DMS79 treated with DMSO at 0.1 percent for 48 hours (cell line): Measurements from ENCODE around the gene SNRNP48.

ENCODE experiments used
- DNase-seq: peaks from one replicate; lab custom pipeline; 2025; lab: John Stamatoyannopoulos, UW

SNRNP48 gene

GRCh38 chr6:7593229-7593628, 3.2 kb downstream of the SNRNP48 start:
- no peak for DNase-seq

DNA sequence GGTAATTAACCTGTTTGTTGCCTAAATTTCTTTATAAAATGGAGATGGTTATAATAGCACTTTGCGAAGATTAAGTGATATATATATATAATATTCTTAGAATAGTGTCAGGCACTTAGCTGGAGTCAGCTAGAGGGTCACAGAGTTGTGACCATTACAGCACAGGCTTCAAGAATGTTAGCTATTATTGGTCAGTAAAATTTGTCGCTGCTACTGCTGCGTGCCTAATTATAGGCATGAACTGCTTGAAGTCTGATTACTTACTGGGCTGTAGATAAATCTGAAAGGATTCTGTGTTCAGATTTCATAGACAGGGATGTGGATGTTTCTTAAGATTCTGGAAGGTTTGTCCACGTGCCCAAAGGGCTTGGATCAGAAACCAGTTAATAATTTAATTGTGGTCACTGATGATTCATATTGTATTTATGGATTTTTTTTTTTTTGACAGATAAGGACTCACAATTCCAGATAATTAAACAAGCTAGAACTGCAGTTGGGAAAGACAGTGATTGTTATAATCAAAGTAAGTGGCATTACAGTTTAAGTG, 4.7 kb downstream of the SNRNP48 start:
- no peak for DNase-seq

DNA sequence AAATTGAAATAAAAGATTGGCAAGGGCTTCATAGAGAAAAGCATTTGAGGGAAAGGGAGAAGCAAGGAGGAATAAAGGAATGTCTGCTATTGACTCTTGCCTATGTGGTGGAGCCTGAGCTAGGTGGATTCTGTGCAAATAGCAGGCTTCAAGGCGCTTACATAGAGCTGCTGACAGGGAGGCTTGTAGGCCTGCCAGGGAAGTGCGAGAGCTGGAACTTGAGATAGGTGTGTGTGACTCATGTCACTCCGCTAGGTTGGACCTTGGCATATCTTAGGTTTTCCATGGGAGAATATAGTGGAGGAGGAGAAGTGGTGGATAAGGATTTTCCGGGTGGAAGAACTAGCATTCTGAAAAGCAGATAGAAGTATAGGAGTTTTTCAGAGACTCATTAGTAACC, 14.0 kb downstream of the SNRNP48 start:
- DNase-seq, result no peak

- no peak for DNase-seq
Observed at GRCh38 chr6:7604506-7604905, 14.5 kb downstream of the SNRNP48 start.

DNA sequence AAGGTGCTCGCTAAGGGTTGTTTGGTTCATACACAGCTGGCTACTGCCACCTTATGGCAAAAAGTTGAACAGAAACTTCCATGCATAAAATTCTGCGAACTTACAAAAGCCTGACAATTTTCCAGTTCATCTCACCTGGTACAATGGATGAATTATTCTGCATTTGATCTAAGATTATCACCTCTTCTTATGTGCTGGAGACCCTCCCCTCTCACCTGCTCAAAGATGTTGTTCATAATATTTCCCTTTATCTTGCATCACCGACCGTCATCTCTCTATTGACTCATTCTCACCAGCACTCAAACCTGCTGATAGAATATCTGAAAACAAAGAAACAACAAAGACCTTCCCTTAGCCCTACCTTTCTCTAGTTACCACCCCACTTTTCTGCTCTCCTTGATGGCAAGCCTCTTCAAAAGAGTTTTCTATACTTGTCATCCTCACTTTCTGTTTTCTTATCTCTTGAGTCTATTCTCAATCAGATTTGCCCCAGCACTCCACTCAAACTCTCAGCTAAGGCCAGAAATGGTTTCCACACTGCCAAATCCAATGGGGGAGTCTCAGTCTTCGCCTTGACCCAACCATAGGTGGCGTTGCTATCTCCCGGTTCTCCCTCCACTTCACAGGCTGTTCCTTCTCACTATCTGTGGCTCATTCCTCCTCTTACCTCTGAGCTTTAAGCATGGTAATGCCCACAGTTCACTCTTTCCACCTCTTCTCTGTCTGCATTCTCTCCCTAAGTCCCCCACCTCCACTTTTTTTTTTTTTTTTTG, 25.8 kb downstream of the SNRNP48 start:
- peak; percentile 5 for DNase-seq

- peak; percentile 57 for DNase-seq
Observed at GRCh38 chr6:7617801-7618764, 28.1 kb downstream of the SNRNP48 start.

DNA sequence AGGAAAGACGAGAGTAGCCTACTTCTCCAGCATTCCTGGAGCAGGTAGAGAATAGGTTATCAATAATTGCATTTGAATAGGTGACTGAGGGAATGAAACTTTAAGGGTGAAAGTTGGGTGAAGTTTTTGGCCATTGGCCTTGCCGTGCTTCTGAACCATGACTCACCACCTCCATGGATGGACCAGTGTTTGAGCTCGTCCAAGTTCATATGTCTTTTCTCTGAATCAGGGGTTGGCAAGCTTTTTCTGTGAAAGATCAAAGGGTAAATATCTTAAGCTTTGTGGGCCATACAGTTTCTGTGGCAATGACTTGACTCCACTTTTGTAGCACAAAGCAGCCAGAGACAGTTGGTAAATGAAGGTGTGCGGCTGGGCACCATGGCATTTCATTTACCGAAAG, 31.8 kb downstream of the SNRNP48 start:
- DNase-seq, result no peak

DNA sequence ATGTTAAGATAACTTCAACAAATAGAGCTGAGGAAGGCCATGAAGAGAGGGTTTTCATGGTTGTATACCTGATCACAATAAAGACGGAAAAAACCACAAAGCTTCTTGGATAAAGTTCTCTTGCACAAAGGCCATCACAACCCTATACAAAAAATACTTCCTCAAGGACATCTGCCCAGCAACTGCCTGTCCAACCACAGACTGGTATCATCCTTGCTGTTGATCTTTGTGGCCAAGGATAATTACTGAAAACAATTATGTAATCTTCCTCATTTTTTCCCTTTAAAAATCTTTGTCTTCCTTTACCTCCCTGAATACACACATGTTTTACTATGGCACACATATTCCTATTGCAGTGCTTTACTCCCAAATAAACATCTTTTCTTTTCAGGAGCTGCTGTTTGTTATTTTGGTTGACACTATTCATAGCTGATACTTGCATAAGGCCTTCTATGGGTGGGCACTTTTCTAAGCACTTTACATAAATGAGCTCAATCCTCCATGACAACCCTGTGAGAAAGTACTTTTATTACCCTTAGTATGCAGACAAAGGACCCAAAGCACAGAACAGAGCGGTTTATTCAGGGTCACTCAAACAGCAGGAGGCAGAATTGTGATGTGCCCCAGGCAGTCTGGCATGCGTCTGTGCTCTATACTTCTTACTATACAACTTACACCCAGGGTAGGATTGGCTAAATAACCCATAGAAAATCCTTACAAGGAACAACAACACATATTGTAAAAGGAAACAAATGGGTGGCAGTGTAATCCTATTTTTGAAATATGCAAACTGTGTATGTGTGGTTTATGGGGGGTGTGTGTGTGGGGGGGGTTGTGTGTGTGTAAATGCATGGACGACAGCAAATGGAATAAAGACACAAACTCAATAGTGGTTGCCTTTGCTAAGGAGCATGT, 35.1 kb downstream of the SNRNP48 start:
- DNase-seq, result no peak

DNA sequence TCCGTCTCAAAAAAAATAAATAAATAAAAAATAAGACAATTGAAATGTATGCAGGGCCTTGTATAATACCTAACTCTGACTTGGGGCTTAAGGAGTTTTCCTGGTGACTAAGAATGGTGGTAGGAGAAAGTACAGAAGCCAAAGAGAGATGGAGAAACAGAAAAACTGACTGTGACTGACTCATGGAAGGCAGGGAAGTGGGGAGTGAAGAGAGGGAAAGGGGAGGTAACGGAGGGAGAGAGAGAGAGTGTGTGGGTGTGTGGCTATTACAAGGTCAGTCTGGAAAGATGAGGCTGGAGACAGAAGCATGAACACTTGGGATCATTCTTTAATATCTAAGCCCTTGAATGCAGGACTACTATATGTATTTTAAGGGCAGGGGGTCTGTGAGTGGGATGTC, 38.5 kb downstream of the SNRNP48 start:
- no peak for DNase-seq

DNA sequence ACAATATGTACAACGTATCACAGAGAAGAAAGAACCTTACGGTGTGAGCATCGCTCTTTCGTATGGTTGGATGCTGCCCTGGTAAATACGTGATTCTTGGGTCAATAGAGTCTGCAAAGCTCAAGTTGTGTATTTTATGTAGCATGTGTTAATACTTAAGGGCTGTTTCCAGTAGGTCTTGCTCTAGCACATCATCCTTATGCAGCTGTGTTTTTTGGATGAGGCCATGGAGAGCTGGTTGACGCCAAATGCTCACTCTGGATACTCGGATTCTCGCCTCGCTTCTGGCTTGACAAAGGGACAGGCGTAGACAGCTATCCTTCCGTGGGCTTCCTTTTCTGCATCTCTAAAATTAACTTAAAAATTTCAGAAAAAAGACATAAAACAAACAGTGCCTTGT, 38.9 kb downstream of the SNRNP48 start:
- DNase-seq, result no peak

- DNase-seq, result no peak
Observed at GRCh38 chr6:7629321-7629720, 39.3 kb downstream of the SNRNP48 start.

DNA sequence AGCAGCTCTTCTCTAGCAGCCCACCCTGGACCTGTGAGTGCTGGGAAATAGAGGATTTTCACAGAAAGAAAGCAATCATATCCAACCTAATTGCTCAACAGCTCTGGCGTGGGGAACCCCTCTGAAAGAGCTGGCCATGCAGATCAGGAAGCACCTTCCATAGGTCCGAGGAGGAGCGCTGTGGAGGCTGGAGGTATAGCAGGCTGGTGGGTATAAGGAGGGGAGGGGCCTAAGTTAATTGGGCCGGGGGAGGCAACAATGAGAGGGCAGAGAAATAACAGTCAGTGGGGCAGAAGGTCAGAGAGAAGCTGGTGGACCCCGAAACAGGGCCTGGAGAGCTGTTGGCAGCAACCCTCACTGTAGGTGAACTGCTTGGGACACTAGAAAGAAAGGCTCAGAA, 40.8 kb downstream of the SNRNP48 start:
- no peak for DNase-seq

GRCh38 chr6:7631466-7631865, 41.5 kb downstream of the SNRNP48 start:
- no peak for DNase-seq

- no peak for DNase-seq
Observed at GRCh38 chr6:7632501-7633290, 42.7 kb downstream of the SNRNP48 start.

GRCh38 chr6:7633361-7633760, 43.4 kb downstream of the SNRNP48 start:
- no peak for DNase-seq

GRCh38 chr6:7636151-7636550, 46.2 kb downstream of the SNRNP48 start:
- no peak for DNase-seq

GRCh38 chr6:7637533-7637932, 47.5 kb downstream of the SNRNP48 start:
- no peak for DNase-seq

GRCh38 chr6:7639427-7639826, 49.4 kb downstream of the SNRNP48 start:
- DNase-seq, result no peak

DNA sequence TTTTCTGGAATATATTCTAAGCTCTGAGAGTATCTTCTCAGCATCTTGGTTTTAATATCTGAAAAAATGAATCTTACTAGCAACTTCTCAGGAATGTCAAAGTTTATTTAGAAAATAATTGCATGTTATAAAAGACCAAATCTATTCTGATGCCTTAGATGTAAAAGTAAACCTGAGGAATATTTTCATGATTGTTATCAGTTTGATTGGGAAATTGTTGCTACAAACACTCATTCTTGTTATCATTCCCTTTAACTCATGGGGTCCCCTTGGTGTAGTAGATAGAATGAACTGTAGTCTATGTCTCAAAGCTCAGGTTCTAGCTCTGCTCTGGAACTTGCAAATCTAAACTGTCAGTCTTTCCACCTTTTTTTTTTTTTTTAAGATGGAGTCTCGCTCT, 50.0 kb downstream of the SNRNP48 start:
- no peak for DNase-seq

DNA sequence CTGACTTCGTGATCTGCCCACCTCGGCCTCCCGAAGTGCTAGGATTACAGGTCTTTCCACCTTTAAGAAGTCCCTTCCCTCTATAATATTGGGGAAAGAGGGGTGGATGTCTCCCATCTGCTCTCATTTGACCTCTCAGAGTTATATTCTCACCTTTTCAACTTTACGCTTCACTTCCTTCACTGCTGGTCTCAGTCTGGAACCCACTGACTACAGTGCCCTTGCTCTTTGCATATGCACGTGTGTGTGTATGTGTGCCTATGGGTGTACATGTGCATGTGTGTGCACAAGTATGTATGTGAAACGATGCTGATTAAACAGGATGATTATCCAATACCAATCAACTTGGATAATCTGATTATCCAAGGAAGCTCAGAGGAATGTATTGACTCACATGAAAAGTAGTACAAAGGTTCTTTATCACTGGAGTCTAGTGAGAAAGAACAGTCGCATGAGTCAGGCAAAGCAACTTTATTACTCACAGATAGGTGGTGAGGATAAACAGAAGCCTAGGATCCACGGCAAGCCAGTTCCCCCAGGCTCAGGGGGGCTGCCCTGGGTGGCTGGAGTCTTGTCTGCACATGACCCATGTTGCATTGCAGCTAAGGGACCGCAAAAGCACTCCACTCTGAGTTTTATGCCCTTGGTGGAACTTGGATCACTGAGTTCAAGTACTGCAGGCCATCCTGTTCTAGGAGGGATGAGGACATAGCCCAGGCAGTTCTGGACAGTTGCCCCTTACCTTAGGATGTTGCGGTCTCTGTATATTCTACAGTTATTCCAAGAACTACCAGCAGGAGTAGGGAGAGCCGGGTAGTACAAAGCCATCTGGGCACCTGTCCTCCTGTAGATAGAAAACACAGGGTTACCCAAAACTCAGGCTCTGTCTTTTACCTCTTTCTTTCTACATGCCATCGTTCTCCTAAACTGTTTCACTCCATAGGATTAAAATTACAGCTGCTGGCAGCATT, 50.9 kb downstream of the SNRNP48 start:
- DNase-seq, result no peak
